NCI-H2171 treated with DMSO at 0.1 percent for 48 hours (cell line): ENCODE measurements around the gene POMGNT1.
A peak's percentile ranks its signal among the peaks of the same experiment; 100 is the strongest.

Source experiments
- DNase-seq: peaks from one replicate; lab custom pipeline; 2025; lab: John Stamatoyannopoulos, UW

The POMGNT1 gene

GRCh38 chr1:46183079-46183847 lies 15.0 kb downstream of the POMGNT1 start:
- peak; percentile 85 for DNase-seq

GRCh38 chr1:46181343-46182260 lies 16.6 kb downstream of the POMGNT1 start:
- peak; percentile 87 for DNase-seq

- peak; percentile 94 for DNase-seq
These were observed 18.1 kb downstream of the POMGNT1 start for GRCh38 chr1:46180082-46180616.

GRCh38 chr1:46179138-46180081 lies 18.8 kb downstream of the POMGNT1 start:
- peak; percentile 92 for DNase-seq

- DNase-seq: no peak
These were observed 21.9 kb downstream of the POMGNT1 start, which contains the start of gene P3R3URF for GRCh38 chr1:46176211-46176865. Gene P3R3URF (minus strand): TSS chr1:46176488. CDS start chr1:46176471, 17 bp downstream.

- DNase-seq: no peak
These were observed 23.0 kb downstream of the POMGNT1 start for GRCh38 chr1:46175243-46175642.

DNA sequence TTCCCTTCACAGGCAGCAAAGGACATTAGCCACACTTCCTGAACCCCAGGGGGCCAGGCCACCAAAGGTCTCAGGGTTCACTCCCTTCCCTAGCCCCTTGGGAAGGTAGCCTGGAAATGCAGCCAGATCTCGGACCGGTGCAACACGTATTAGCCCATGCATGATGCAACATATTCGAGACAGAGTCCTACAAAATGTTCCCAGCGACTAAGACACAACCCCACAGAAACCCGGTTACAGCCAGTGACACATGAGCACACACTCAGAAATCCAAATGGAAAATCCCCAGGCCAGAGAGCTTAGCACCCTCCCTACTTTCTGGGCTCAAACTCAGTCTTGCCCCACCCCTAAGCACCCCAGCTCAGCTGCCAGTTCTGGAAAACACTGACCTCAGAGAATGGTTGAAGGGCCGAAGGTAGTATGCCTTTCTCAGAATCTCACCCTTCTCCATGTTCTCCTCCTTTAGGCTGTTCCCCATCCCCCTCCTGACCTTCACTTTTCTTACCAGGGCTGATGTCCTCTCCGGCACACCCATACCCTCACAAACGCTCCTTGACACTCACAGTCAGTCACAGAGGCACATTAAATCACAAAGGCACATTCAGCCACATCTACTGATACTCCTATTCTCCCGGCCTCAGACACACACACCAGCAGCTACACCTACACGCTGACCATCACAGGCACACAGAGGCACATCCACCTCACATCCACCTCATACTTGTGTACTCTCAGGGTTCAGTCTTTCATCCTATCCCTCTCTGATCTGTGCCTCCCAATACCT lies 23.6 kb downstream of the POMGNT1 start, which contains the start of gene TSPAN1:
Gene TSPAN1, plus strand, starts transcription at position 640 of the 784 bp plus-strand sequence. CDS start 6,021 bp downstream, outside the sequence.
- DNase-seq: no peak

- peak; percentile 31 for DNase-seq
These were observed 24.8 kb downstream of the POMGNT1 start for GRCh38 chr1:46173361-46173856.

DNA sequence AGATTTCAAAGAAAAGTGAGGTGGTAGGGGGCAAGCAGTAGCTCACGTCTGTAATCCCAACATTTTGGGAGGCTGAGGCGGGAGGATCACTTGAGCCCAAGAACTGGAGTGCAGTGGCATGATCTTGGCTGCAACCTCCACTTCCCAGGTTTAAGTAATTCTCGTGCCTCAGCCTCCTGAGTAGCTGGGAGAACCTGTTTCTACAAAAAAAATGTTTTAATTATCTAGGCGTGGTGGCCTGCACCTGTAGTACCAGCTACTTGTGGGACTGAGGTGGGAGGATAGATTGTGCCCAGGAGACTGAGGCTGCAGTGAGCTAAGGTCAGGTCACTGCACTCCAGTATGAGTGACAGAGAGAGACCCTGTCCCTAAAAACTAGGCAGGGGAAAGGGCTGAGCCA lies 25.9 kb downstream of the POMGNT1 start:
- no peak for DNase-seq

GRCh38 chr1:46171871-46172270 lies 26.4 kb downstream of the POMGNT1 start:
- no peak for DNase-seq

GRCh38 chr1:46171351-46171750 lies 26.9 kb downstream of the POMGNT1 start:
- no peak for DNase-seq

- DNase-seq: no peak
These were observed 28.3 kb downstream of the POMGNT1 start for GRCh38 chr1:46169811-46170454.

DNA sequence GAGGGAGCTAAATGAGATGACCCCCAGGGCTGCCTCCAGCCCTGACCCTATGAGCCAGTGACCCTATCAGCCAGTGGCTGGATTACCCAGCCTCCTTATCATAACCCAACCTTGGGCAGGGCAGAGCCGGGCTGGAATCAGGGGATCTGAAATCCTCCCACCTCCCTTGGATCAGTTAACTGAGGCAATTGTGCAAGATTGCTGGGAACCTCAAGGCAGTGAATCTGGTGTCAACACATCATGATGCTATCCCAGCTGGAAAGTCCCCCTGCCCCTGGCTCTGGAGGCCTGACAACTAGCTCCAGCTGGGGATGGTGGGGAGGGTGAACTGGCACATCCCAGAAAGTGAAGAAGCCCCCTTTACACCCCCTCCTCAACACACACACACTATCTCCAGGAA lies 29.8 kb downstream of the POMGNT1 start:
- DNase-seq: no peak

DNA sequence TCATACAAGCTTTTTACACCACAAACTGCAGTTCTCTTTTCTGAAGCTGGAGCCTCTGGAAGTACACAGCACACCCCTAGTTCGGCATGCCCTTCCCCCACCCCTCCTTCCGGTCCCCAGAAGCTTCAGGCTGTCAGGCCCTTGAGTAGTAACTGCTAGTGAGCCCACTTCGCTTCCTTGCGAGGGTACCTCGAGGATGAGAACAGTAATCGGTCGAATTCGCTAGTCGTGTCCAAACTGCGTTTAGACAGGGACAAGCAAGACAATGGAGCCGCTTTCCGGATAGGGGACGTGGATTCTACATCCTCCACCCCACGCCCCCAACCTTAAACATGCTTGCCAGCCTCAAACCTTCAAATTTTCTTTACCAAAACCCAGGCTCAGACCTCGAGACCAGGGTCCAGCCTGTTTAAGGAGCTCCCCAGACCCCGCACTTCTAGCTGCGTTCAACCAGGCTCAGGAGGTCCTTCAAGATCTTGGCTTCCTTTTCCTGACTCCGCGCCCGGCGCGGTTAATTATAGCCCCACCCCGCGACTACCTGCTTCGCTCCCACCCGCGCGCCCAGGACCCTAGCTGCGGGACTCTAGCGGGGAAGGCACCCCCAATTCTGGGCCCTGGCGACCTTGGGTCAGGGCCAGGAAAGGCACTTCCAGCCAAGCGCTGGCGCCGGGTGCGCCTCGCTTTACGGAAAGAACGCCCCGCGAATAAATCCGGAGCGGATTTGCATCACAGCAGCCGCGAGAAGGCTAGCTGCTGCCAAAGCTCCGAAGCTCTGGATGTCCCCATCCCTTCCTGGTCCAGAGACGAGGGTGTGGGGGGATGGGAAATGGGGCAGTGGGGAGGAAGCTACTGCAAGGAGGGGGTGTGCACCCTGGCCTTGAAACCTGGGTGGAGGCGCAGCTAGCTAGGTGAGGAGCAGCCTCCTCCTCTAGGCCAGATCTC lies 31.4 kb downstream of the POMGNT1 start:
- DNase-seq: no peak

DNA sequence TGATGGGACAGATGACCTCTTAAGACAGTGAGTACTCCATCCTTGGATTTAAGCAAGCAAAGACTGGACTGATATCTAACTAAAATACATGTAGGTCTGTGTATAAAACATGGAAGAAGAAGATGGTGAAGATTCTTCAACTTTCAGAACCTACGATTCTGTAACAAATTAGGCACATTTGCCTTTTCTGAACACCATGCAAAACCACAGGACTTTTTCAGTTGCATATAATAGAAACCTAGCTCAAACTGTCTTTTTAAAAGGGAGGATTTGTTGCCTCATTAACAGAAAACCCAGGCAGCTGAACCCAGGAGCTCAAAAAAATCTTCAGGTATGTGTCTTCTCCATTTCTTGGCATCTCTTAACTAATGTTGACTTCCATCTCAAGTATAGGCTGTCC lies 38.0 kb downstream of the POMGNT1 start:
- no peak for DNase-seq

DNA sequence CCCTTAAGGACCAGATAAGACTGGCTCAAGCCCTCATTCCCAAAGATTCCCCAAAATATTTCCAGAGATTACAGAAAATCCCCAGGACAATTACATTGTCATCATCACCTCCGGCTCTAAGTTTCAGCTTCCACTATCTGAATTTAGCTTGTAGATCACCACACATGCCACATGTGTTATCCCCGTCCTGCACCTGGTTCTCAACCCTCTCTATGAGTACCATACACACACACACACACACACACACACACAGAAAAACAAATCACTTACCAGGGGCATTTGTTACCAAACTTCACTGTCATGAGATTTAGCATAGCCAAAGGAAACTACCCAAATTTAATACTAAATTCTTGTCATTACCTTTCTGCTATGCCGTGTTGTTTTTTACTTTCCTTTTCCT lies 38.7 kb downstream of the POMGNT1 start:
- DNase-seq: no peak

- no peak for DNase-seq
These were observed 39.6 kb downstream of the POMGNT1 start for GRCh38 chr1:46158312-46159281.
